ENCODE results near the gene SUN2.

SUN2 gene

GRCh38 chr22:38777087-38777671 is 21.4 kb upstream of the SUN2 start:
- DNase-seq (ENCODE audit: low read depth in 2 of 2), result no peak

GRCh38 chr22:38776086-38776485 is 20.3 kb upstream of the SUN2 start:
- no peak for DNase-seq (ENCODE audit: low read depth in 2 of 2)

GRCh38 chr22:38775656-38776055 is 19.9 kb upstream of the SUN2 start:
- DNase-seq (ENCODE audit: low read depth in 2 of 2), result no peak

GRCh38 chr22:38774496-38775166 is 18.8 kb upstream of the SUN2 start:
- no peak for DNase-seq (ENCODE audit: low read depth in 2 of 2)

GRCh38 chr22:38773363-38773946 is 17.7 kb upstream of the SUN2 start:
- no peak for DNase-seq (ENCODE audit: low read depth in 2 of 2)

DNA sequence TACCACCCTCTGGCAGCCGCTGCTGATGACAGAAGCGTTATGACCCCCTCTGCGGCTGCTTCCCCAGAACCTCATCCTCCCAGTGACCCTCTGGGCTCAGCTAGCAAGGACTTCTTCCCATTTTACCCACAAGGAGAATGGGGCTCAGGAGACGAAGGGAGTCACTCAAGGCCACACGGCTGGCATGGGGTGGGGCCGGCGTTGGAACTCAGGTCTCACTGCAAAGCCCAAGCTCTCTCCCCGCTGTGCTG is 16.8 kb upstream of the SUN2 start:
- DNase-seq (ENCODE audit: low read depth in 2 of 2), result no peak

DNA sequence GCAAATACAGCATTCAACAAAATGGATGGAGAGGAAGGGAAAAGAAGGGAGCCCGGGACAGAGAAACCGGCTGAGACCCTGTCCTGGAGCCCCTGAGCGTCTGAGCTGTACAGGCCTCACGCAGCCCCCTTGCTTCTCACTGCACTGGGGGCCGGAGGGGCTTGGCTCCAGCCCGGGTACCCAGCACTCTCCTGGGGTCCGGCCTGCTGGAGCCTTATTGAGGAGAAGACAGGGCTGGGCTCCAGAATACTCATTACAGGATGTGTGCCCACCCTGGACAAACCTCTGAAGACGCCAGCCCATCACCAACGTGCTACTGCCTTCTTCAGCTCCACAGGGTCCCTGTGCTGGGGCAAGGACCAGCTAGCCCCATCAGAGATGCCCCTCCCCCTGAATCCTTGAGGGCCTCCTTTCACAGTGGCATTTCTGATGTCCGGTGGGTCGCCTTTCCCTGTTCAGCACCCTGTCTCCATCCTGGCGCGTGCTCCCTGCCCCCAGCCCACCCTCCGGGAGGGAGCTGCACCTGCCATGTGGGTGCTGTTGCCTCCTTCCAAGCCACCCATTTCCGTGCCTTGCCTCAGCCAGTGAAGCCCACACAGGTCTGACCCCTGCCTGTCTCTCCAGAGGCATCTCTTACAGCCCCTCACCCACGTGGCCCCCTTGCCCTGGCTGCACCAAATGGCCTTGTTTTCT is 14.6 kb upstream of the SUN2 start:
- DNase-seq (ENCODE audit: low read depth in 2 of 2), result no peak

GRCh38 chr22:38768036-38768435 is 12.2 kb upstream of the SUN2 start:
- no peak for DNase-seq (ENCODE audit: low read depth in 2 of 2)

DNA sequence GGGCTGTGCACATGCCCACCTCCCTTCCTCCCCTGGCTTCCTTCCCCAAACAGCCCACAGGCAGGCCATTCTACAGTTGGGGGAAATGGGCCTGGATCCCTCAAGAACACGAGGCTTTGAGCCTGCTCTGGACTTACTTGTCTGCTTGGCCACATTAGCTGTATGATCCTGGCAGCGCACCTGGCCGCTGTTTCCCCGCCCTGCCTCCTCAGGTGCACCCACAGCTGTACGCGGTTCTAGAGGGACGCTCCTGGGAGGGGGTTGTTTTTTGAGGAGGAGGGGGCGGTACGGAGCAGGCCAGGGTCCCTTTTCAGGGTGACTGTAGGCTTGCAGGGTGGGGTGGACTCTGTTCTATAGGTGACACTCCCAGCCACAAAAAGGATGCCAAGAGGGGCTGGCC is 11.5 kb upstream of the SUN2 start:
- DNase-seq (ENCODE audit: low read depth in 2 of 2), result no peak

- DNase-seq (ENCODE audit: low read depth in 2 of 2), result no peak
These were observed 10.4 kb upstream of the SUN2 start for GRCh38 chr22:38766076-38766777.

GRCh38 chr22:38762551-38762983 is 6.8 kb upstream of the SUN2 start:
- no peak for DNase-seq (ENCODE audit: low read depth in 2 of 2)

- DNase-seq (ENCODE audit: low read depth in 2 of 2), result no peak
These were observed 5.7 kb upstream of the SUN2 start for GRCh38 chr22:38761202-38762162.

DNA sequence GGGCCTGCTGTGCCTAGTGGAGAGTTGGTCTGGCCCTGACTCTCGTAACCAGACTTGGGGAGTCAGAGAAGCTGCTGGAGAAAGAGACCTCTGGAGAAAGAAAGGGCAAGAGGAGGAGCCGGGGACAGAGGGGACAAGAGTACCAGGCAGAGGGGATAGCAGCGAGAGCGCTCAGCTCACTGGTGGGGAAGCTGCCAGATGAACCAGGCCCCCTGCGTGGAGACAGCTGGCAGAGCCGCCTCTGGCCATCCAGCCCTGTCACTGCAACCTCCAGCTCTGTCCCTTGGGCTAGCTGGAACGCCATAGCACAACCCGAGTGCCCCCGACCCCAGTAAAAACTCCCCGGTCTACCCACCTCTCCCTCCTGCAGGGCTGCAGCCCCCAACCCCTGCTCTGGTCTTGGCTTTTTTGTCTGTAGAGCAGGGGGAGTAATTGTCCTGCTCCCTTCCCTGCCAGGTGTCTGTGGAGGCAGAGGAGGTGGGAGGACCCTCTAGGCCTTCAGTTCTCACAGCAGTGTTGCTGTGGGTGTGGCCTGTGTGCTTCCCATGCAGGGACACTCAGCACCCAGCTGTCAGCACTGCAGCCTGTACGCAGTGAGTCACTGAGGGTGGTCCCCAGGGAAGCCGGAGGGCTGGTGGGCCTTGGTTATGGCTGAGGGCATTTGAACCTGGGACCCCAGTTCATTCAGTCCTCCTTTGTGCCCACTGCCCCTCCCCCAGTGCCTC is 4.8 kb upstream of the SUN2 start:
- DNase-seq (ENCODE audit: low read depth in 2 of 2), result no peak

DNA sequence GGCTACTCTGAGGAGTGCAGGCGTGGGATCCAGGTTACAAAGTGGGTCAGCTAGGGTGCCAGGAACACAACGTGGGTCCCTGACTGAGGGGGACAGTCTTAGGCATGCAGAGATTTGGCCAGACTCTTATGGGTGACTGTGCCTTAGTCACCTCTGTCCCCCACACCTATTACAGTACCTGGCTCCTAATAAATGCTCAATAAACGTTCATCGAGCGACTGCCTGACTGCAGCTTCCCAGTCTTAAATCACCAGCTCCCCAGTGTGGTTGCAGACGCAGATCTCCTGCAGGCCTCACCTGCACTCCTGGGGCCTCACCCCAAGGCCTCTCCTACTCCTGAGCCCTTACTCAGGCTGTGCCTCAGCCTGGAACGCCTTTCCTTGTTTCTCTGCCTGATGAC is 3.2 kb upstream of the SUN2 start:
- DNase-seq (ENCODE audit: low read depth in 2 of 2), result no peak

DNA sequence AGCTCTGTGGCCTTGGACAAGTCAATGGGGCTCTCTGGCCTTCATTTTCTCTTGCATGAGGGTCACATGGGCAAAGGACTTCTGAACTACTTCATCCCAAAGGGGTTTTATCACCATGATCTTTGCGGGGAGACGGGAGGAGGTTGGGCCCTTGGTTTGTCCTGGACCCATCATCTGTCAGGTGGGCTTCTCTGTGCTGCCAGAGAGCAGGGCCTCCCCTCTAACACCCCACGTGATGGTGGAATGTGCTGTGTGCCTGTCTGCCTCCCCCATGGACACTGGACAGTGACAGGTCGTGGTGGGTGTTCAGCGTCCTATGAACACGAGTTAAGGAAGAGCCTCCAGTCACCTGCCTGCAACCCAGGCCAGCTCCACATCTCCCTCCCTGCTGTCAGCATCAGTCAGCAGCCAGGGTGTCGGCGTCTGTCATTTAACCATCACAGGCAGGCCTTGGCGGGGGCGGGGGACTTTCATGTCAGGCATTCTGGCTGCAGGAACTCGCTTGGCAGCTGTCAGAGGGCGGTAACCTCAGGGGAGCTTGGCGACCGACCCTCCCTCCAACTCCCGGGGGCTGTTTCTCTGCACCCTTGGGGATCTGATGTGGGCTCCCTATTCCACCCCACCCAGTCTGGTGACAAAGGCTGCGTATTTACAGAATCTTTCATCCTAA is 2.6 kb upstream of the SUN2 start:
- peak; percentile 65 for DNase-seq (ENCODE audit: low read depth in 2 of 2)

DNA sequence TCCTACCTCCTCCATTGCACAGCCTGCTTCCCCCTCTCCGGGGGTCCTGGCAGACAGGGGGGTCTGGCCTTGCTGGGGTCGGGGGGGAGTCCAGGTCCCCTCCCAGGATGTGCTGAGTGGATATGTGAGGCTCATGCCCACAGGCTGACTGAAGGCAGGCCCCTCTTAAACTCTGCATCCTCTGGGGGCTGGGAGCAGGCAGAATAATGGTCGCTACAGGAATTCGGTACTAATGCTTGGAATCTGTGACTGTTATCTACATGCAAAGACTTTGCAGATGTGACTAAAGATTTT is 1.6 kb upstream of the SUN2 start:
- DNase-seq (ENCODE audit: low read depth in 2 of 2), result no peak

GRCh38 chr22:38756711-38757463 is 1.1 kb upstream of the SUN2 start:
- DNase-seq (ENCODE audit: low read depth in 2 of 2), result no peak

GRCh38 chr22:38755155-38755910 is 465 bp downstream of the SUN2 start:
- DNase-seq (ENCODE audit: low read depth in 2 of 2), result no peak

DNA sequence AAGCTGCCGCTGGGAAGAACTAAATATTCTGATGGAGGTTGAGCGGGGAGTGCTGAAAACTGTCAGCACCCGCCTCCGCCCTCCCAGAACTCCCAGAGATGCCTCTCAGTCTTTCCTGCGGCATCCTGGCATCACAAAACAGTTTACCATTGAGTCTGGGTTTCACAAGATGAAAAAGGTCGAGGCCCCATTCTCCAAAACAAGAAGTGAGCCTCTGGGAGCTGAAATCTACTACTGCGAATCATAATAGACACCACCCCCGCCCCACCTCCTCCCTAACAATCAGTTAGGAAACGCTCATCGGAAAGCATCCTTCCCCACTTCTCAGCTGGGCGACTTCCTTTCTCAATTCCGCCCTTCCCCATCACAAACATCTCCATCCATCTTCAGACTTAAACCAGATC is 1.0 kb downstream of the SUN2 start:
- no peak for DNase-seq (ENCODE audit: low read depth in 2 of 2)

Measured in stimulated activated CD4-positive, alpha-beta T cell treated with anti-CD3 and anti-CD28 coated beads, Interleukin-1b, Interleukin-23, amount 100 ng/mL, for 4 hours (primary cell).